VCaP (cell line): ENCODE results near the gene RNASE11.

Experiments used
- H3K27ac ChIP-seq: fragments of 450-650 bp; 2 replicates; pipeline ENCODE4 v1.5.1; 2017
- CTCF ChIP-seq: fragments of 450-650 bp; conservative IDR thresholded peaks from 2 replicates; pipeline ENCODE4 v1.5.1; 2017; ENCODE audit warnings: mild to moderate bottlenecking, moderate library complexity

RNASE11 gene

GRCh38 chr14:20611277-20611676, 23.5 kb upstream of the RNASE11 start:
- H3K27ac ChIP-seq, result no peak overlapping the region
- no peak for TF ChIP-seq CTCF

GRCh38 chr14:20610002-20610765, 22.4 kb upstream of the RNASE11 start:
- peak overlapping the region; percentile 67 for H3K27ac ChIP-seq
- no peak for TF ChIP-seq CTCF

GRCh38 chr14:20609215-20610001, 21.6 kb upstream of the RNASE11 start:
- peak overlapping the region; percentile 67 for H3K27ac ChIP-seq
- peak; percentile 89 for TF ChIP-seq CTCF

- no peak for TF ChIP-seq CTCF
- no peak overlapping the region for H3K27ac ChIP-seq
These were observed 20.7 kb upstream of the RNASE11 start for GRCh38 chr14:20608383-20609110.

DNA sequence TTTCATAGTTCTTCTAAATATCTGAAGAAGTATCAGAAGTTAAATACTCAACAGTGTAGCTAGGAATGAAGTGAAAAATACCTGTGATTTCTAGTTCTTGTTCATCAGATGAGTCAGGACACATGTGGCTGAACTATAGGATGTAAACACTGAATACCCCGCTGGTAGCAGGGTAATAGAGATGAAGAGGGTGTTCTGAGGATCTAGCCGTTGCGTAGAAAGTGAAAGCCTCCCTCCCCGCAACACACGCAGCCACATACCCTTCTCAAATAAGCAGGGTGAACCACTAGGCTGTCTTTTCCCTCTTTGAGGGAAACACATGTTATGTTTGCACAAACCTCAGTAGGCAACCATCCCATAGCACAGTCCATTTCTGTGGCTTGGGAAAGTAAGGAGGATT, 19.8 kb upstream of the RNASE11 start:
- no peak for TF ChIP-seq CTCF

DNA sequence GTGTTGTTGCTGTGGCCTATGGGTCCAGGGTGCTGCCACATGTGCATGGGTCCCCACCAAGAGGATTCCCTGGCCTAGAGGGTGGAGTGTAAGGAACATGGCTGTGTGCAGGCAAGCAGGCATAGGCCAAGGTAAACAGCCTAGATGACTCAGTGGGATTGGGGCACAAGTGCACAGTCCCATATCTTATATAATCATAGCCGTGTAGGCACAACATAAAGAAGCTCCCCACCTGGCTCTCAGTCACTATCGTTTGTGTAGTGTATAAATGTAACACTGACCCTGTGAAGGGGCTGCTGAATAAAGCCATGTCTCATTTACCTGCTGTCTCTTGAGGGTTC, 19.1 kb upstream of the RNASE11 start:
- TF ChIP-seq CTCF, result no peak
- H3K27ac ChIP-seq, result no peak overlapping the region

More for the DNA sequence above, 19.8 kb upstream of the RNASE11 start:
- H3K27ac ChIP-seq, result no peak overlapping the region
